Adrenal gland (tissue), 12 donors: ENCODE measurements around the gene ABAT. TPM values are rescaled to one million over a fixed set of nuclear protein-coding genes. Genes with fewer than 3 reads are reported as not detected.
A peak's percentile ranks its signal among the peaks of the same experiment; 100 is the strongest.

Experiments
- DNase-seq, 7 donors: peaks; one replicate each; pipeline ENCODE4 v3.0.0-alpha.2; 2019 to 2020
- H3K27ac ChIP-seq, 5 donors: fragments of 200-600 bp; sonication (generic) in 4 of 5; 1 replicate in 3 of 5; 2 replicates in 2 of 5; pipeline versions ENCODE4 v1.5.1 to v1.8.0; 2016 to 2020; ENCODE audit warnings: mild to moderate bottlenecking in 1 of 5
- H3K27me3 ChIP-seq: fragments of 200-600 bp; 2 replicates; pipeline ENCODE4 v1.8.0; 2021
- H3K36me3 ChIP-seq, 2 donors: fragments of 200-600 bp; replicated peaks in 1 of 2; 1 replicate in 1 of 2; 2 replicates in 1 of 2; pipeline versions ENCODE4 v1.5.1 to v1.8.0; 2018 to 2022
- H3K4me1 ChIP-seq, 2 donors: fragments of 200-600 bp; replicated peaks in 1 of 2; 1 replicate in 1 of 2; 2 replicates in 1 of 2; pipeline versions ENCODE4 v1.5.1 to v1.8.0; 2018 to 2021
- H3K4me3 ChIP-seq, 4 donors: fragments of 200-600 bp; sonication (generic) in 3 of 4; one replicate each; pipeline ENCODE4 v1.5.1; 2016 to 2018
- H3K9me3 ChIP-seq, 3 donors: fragments of 200-600 bp; sonication (generic) in 1 of 3; replicated peaks in 1 of 3; 1 replicate in 2 of 3; 2 replicates in 1 of 3; pipeline versions ENCODE4 v1.5.1 to v1.8.0; 2016 to 2021
- POLR2A ChIP-seq, 2 donors: fragments of 450-650 bp; IDR thresholded peaks; one replicate each; pipeline ENCODE4 v1.6.1; 2017; ENCODE audit warnings: antibody characterized with exemption in 2 of 2, mild to moderate bottlenecking in 2 of 2, moderate library complexity in 1 of 2
- WGBS, 4 donors: extraction: QIAGEN DNeasy Blood & Tissue Kit in 2 of 4; methylation state at CpG; one replicate each; pipeline versions ENCODE4 v1.1.5 to v1.1.7; 2013 to 2017; 5-methylcytosine and 5-hydroxymethylcytosine counted together
- intact Hi-C, 2 donors: fragments of 100-400 bp; cut with DNase I; formaldehyde crosslinking; loops; one replicate each; pipeline versions ENCODE4 v1.14.1 to v1.15.0; 2022 to 2023
- polyA plus RNA-seq, 3 donors: library from polyadenylated mRNA; stranded (reverse); fragments of 200-250 nt in 2 of 3; fragments of 350-450 nt in 1 of 3; fragmentation: Illumina TruSeq in 1 of 3; extraction: RNeasy Lipid Tissue Mini Kit (QIAGEN cat#74804) in 1 of 3; gene quantifications; one replicate each; pipeline ENCODE4 v1.2.3, GENCODE V29; 2013 to 2014
- total RNA-seq, 9 donors: library from RNA; depleted of rRNA in 4 of 9; stranded (reverse); fragments of >200 nt in 4 of 9; fragments of 120-200 nt in 1 of 9; fragmentation: NEBNext Ultra II Directional in 1 of 9; extraction: Animal tissue kit (Norgen Biotek cat#: 25700) in 1 of 9; gene quantifications; one replicate each; pipeline versions ENCODE4 v1.1.0 to v1.2.4, GENCODE V29; 2013 to 2023
- TF ChIP-seq, protein P1 (sequence below), 6 experiments: fragments of 450-650 bp in 4 of 6; fragments of 200-600 bp in 2 of 6; sonication (generic) in 1 of 6; IDR thresholded peaks; 1 replicate in 5 of 6; 2 replicates in 1 of 6; pipeline versions ENCODE4 v1.5.1 to v1.8.0; 2016 to 2021; ENCODE audit warnings: antibody characterized with exemption in 6 of 6, mild to moderate bottlenecking in 2 of 6, moderate library complexity in 1 of 6
- donor health status: healthy with polysubstance abuse.
- donor health status: Bipolar disorder and iron deficiency.
- donor health status: DM: yes; HTN: yes; CAD: no.
- donor health status: DM: no; HTN: no; CAD: no.
- donor health status: DM: no; HTN: no; CAD: no.
- donor health status: DM: yes; HTN: yes; CAD: no.

ABAT gene
- total and polyA plus RNA-seq, 12 donors: 12.1 to 89.2 (median 28.5) TPM

- Histone ChIP-seq H3K4me3 (no peak overlapping the region), H3K27me3 (no peaks in the 10 kb centered on the region), H3K36me3 (peaks cover 0 to 80% of the 10 kb centered on the region in 2 donors), H3K4me1 (no peaks in the 10 kb centered on the region), H3K27ac (no peak overlapping the region), H3K9me3 (no peaks in the 10 kb centered on the region)
- intact Hi-C loops: no loop called here
- DNase-seq: no peak
- 65 to 81% (median 67%) methylated on average over 4 to 9 of the region's 9 CpGs for WGBS, 4 donors
- TF ChIP-seq POLR2A (IDR thresholded peaks at IDR 0.05): no peak
- TF ChIP-seq, protein P1, sequence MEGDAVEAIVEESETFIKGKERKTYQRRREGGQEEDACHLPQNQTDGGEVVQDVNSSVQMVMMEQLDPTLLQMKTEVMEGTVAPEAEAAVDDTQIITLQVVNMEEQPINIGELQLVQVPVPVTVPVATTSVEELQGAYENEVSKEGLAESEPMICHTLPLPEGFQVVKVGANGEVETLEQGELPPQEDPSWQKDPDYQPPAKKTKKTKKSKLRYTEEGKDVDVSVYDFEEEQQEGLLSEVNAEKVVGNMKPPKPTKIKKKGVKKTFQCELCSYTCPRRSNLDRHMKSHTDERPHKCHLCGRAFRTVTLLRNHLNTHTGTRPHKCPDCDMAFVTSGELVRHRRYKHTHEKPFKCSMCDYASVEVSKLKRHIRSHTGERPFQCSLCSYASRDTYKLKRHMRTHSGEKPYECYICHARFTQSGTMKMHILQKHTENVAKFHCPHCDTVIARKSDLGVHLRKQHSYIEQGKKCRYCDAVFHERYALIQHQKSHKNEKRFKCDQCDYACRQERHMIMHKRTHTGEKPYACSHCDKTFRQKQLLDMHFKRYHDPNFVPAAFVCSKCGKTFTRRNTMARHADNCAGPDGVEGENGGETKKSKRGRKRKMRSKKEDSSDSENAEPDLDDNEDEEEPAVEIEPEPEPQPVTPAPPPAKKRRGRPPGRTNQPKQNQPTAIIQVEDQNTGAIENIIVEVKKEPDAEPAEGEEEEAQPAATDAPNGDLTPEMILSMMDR (IDR thresholded peaks at IDR 0.05): no peak
Measured at GRCh38 chr16:8641671-8642070, 32.7 kb upstream of the ABAT start.

DNA sequence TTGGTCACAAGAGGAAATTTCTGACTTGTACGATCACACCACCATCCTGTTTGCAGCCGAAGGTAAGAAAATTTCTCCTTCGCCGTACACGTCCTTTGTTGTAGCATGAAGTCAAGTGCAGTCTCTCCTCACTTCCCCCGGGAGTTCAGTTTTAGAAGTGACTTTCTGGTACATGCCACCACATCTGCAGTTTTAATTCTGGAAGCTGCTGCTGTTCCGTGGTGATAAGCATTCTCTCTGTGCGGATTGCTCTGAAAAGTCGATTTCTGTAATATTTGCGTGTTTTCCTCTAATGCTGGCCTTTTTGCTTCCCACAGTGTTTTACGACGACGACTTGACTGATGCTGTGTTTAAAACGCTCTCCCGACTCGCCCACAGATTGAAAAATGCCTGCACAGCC lies 32.3 kb upstream of the ABAT start:
- H3K27ac ChIP-seq: no peak overlapping the region
- H3K9me3 ChIP-seq: no peaks in the 10 kb centered on the region
- intact Hi-C loops: no loop called here
- no peaks in the 10 kb centered on the region for H3K27me3 ChIP-seq
- H3K4me1 ChIP-seq: no peaks in the 10 kb centered on the region
- 82 to 88% (median 87%) methylated on average over 16 of the region's 16 CpGs for WGBS, 4 donors
- no peak for DNase-seq
- TF ChIP-seq, protein P1 (IDR thresholded peaks at IDR 0.05): no peak
- no peak for TF ChIP-seq POLR2A (IDR thresholded peaks at IDR 0.05)
- no peak overlapping the region for H3K4me3 ChIP-seq
- peaks cover 0 to 80% of the 10 kb centered on the region in 2 donors for H3K36me3 ChIP-seq

DNA sequence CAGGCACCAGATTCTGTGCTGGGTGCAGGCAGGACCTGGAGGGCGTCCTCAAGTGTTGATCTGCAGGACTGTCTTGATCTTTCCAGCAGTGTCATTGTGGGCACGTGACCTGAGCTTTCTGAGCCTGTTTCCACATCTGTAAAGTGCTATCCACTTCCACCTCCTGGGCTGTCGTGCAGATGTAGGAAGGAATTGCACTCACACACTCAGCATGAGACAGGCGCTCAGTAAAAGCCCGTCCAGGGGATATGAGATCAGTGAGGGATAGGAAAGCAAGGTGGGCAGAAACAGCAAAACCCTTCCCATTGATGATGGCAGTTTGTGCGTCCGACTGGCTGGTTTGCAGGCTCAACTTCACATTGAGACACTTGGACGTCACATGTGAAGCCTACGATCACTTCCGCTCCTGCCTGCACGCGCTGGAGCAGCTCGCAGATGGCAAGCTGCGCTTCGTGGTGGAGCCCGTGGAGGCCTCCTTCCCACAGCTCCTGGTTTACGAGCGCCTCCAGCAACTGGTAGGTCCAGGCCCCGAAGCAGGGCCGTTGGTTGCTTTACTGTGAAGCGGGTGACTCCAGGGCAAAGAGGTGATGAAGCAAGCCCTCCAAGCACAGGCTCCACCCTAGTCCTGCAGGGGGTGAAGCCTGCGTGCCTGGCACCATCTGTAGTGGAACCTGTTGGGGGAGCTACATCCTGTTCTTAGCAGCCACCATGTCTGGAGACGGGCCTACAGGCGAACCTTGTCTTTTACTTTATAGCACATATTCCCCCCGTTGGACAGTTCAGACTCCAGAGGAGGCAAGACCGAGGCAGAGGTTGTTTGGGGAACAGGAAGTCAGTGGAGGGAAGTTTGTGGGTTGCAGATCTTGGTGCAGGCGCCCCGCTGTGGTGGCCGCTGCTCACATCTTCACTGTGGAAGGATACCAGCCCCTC lies 29.9 kb upstream of the ABAT start:
- intact Hi-C loops: no loop called here
- peaks cover 0 to 75% of the 10 kb centered on the region in 2 donors for H3K36me3 ChIP-seq
- peak overlapping the region in 2 of 5 donors; percentile 57 to 73 for H3K27ac ChIP-seq
- WGBS, 4 donors: 75 to 86% (median 76%) methylated on average over 23 to 29 of the region's 29 CpGs
- TF ChIP-seq, protein P1 (IDR thresholded peaks at IDR 0.05): no peak
- TF ChIP-seq POLR2A (IDR thresholded peaks at IDR 0.05): no peak
- H3K9me3 ChIP-seq: no peaks in the 10 kb centered on the region
- DNase-seq: peak in 2 of 7 donors; percentile 27 to 36
- no peak overlapping the region for H3K4me3 ChIP-seq
- no peaks in the 10 kb centered on the region for H3K4me1 ChIP-seq
- no peaks in the 10 kb centered on the region for H3K27me3 ChIP-seq

- DNase-seq: no peak
- Histone ChIP-seq H3K36me3 (peaks cover 0 to 69% of the 10 kb centered on the region in 2 donors), H3K9me3 (no peaks in the 10 kb centered on the region), H3K4me1 (no peaks in the 10 kb centered on the region), H3K27ac (peak overlapping the region in 1 of 5 donors; percentile 73), H3K4me3 (no peak overlapping the region), H3K27me3 (no peaks in the 10 kb centered on the region)
- intact Hi-C loops: no loop called here
- WGBS, 4 donors: 66 to 80% (median 73%) methylated on average over 11 of the region's 11 CpGs
- no peak for TF ChIP-seq POLR2A (IDR thresholded peaks at IDR 0.05)
- TF ChIP-seq, protein P1 (IDR thresholded peaks at IDR 0.05): no peak
Measured at GRCh38 chr16:8645141-8645521, 29.3 kb upstream of the ABAT start.
